ENCODE data around the gene CRTAP.
"Not testable (repeated sequence)": the region's sequence is repeated elsewhere in the genome, so short reads cannot be mapped to it uniquely, and the experiment has no call there.

CRTAP gene

GRCh38 chr3:33141006-33141405, 27.2 kb downstream of the CRTAP start:
- no peak for DNase-seq (ENCODE audit: low read depth)

- no peak for DNase-seq (ENCODE audit: low read depth)
These were observed 30.6 kb downstream of the CRTAP start for GRCh38 chr3:33144433-33144832.

- no peak for DNase-seq (ENCODE audit: low read depth)
These were observed 31.5 kb downstream of the CRTAP start for GRCh38 chr3:33145221-33145900.

- DNase-seq (ENCODE audit: low read depth), result no peak
These were observed 32.2 kb downstream of the CRTAP start for GRCh38 chr3:33145901-33146580.

GRCh38 chr3:33146791-33147445, 33.1 kb downstream of the CRTAP start:
- DNase-seq (ENCODE audit: low read depth), result no peak

GRCh38 chr3:33149342-33149741, 35.5 kb downstream of the CRTAP start:
- DNase-seq (ENCODE audit: low read depth), result no peak

- DNase-seq (ENCODE audit: low read depth), result no peak
These were observed 38.8 kb downstream of the CRTAP start for GRCh38 chr3:33152363-33153360.

- DNase-seq (ENCODE audit: low read depth), result no peak
These were observed 40.0 kb downstream of the CRTAP start for GRCh38 chr3:33153782-33154181.

- DNase-seq (ENCODE audit: low read depth), result no peak
These were observed 41.5 kb downstream of the CRTAP start for GRCh38 chr3:33155301-33155700.

GRCh38 chr3:33159234-33159633, 45.4 kb downstream of the CRTAP start:
- no peak for DNase-seq (ENCODE audit: low read depth)

- DNase-seq (ENCODE audit: low read depth), result no peak
These were observed 46.2 kb downstream of the CRTAP start for GRCh38 chr3:33159981-33160380.

GRCh38 chr3:33162621-33163020, 48.8 kb downstream of the CRTAP start:
- not testable (repeated sequence) for DNase-seq (ENCODE audit: low read depth)

- no peak for DNase-seq (ENCODE audit: low read depth)
These were observed 51.6 kb downstream of the CRTAP start for GRCh38 chr3:33165372-33165771.

GRCh38 chr3:33166095-33166494, 52.3 kb downstream of the CRTAP start:
- no peak for DNase-seq (ENCODE audit: low read depth)

- DNase-seq (ENCODE audit: low read depth), result no peak
These were observed 53.5 kb downstream of the CRTAP start for GRCh38 chr3:33167284-33167683.

- DNase-seq (ENCODE audit: low read depth), result no peak
These were observed 54.0 kb downstream of the CRTAP start for GRCh38 chr3:33167716-33168336.

- DNase-seq (ENCODE audit: low read depth), result no peak
These were observed 56.7 kb downstream of the CRTAP start for GRCh38 chr3:33170531-33170930.

- DNase-seq (ENCODE audit: low read depth), result no peak
These were observed 57.8 kb downstream of the CRTAP start for GRCh38 chr3:33171580-33171979.

- no peak for DNase-seq (ENCODE audit: low read depth)
These were observed 59.3 kb downstream of the CRTAP start for GRCh38 chr3:33173103-33173502.

GRCh38 chr3:33173672-33174071, 59.9 kb downstream of the CRTAP start:
- DNase-seq (ENCODE audit: low read depth), result no peak

GRCh38 chr3:33174095-33174494, 60.3 kb downstream of the CRTAP start:
- no peak for DNase-seq (ENCODE audit: low read depth)
